HG02759 (cell line): ENCODE measurements around the gene RAB27A.
"Not testable (repeated sequence)": the region's sequence is repeated elsewhere in the genome, so short reads cannot be mapped to it uniquely, and the experiment has no call there.

Source experiments
- ATAC-seq: cut with Tn5 transposase; IDR thresholded peaks from one replicate; pipeline ENCODE4 v1.9.1; 2021; ENCODE audit warnings: mild to moderate bottlenecking, moderate library complexity; ENCODE audit not compliant: unreplicated experiment

The RAB27A gene

GRCh38 chr15:55289746-55290527, at the start of gene RAB27A:
TSS of gene RAB27A (minus strand) at chr15:55289813. CDS start at chr15:55234934, 54,879 bp downstream.
- ATAC-seq, result peak; percentile 70

DNA sequence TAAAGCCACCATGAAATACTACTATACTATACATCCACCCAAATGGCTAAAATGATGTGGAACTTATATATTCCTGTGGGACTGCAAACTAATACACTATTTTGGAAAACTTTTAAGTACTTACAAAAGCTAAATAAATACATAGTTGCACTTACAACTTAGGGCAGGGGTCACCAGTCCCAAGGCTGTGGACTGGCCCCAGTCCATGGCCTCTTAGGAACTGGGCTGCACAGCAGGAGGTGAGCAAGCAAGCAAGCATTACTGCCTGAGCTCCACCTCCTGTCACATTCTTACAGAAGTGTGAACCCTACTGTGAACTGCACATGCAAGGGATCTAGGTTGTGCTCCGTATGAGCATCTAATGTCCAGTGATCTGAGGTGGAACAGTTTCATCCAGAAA, 47.5 kb upstream of the RAB27A start:
- no peak for ATAC-seq

- ATAC-seq, result no peak
These were observed 45.4 kb upstream of the RAB27A start for GRCh38 chr15:55334997-55335396.

- ATAC-seq, result no peak
These were observed 44.8 kb upstream of the RAB27A start for GRCh38 chr15:55334371-55334770.

DNA sequence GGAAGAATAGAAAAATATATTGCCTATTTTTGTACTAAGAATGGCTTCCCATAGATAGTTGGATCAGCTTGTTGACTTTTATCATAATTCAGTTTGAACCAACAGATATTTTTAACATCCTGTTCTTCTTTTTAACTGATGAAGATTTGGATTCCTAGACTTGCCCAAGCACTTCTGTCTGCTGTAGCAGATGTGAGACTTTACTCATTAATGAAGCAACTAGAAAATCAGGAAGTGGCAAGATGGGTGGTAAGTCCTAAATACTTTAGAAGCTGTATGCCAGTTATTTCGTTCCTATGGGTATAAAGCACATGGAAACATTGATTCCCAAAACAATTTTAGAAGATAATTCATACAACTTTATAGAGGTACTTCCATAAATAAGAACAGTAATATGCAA, 37.8 kb upstream of the RAB27A start:
- ATAC-seq, result no peak

GRCh38 chr15:55322467-55322866, 32.9 kb upstream of the RAB27A start:
- no peak for ATAC-seq

GRCh38 chr15:55320963-55321362, 31.4 kb upstream of the RAB27A start:
- no peak for ATAC-seq

- ATAC-seq, result no peak
These were observed 30.6 kb upstream of the RAB27A start for GRCh38 chr15:55320238-55320550.

DNA sequence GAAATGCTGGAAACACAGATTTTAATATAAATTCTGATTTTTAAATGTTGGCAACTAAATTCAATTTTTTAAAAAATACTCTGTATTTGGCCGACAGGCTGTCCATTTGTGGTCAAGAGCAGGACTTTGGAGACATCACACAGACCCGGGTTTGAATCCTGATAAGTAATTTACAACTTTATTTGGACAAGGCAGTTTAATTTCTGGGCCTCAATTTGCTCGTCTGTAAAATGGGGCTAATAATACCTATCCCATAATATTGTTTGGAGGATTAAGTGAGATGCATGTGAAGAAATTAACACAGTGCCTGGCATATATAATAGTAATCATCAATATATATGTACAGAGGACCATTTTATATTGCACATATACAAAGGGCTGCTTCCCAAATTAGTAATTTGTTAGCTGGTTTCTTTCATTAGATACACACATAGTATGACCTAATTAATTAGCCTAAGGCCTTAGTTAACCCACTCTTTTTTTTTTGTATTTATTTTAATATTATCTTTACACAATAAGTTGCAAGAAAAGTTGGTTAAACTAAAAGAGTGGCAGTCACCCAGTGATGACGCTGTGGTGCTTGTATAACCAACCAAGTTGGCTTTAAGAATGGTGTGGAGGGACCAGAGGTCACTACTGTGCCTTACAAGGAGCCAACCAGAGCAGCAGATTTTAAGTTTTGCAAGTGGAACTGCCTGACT, 30.1 kb upstream of the RAB27A start:
- peak; percentile 35 for ATAC-seq

DNA sequence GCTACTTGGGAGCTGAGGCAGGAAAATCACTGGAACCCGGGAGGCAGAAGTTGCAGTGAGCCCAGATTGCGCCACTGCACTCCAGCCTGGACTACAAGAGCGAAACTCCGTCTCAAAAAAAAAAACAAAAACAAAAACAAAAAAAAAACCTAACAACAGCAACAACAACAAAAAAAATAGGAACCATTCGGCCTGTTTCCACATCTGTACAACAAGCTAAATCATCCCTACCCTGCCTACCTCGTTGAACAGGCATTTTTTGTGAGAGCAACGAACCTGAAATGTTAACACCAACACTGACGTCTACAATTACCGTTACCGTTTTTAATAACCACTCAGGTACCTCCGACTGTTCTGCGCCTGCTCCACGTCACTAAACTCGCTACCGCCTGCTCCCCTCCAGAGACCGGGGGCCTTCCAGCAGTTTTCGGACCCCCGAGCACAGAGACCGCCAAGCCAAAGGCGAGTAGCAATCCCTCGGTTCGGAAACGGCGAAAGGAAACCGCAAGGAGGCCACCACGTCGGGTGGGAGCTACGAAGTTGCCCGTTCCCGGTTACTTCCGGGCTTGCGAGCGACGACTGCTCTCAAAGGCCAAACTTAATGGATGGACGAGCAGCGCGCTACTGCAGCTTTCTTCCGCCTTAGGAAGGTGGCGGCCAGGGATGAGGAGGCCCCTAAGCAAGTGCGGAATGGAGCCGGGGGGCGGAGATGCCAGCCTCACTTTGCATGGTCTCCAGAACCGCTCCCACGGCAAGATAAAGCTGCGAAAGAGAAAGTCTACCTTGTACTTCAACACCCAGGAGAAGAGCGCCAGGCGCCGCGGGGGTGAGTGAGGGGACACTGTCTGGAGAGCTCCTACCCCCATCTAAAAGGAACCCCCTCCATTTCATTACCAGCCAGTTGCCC, 29.2 kb upstream of the RAB27A start, which contains the start of the genes PIGB and PIGBOS1:
Gene PIGB (plus strand): TSS at position 635 of the 907 bp plus-strand sequence. CDS start 29 bp downstream, at position 664.
Gene PIGBOS1 (minus strand): TSS at position 536 of the 907 bp plus-strand sequence. CDS start 1,331 bp downstream, outside the sequence.
- peak; percentile 93 for ATAC-seq

DNA sequence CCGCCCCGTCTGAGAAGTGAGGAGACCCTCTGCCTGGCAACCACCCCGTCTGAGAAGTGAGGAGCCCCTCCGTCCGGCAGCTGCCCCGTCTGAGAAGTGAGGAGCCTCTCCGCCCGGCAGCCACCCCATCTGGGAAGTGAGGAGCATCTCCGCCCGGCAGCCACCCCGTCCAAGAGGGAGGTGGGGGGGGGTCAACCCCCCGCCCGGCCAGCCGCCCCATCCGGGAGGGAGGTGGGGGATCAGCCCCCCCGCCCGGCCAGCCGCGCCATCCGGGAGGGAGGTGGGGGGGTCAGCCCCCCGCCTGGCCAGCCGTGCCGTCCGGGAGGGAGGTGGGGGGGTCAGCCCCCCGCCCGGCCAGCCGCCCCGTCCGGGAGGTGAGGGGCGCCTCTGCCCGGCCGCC, 13.2 kb upstream of the RAB27A start:
- not testable (repeated sequence) for ATAC-seq

GRCh38 chr15:55297315-55297714, 7.7 kb upstream of the RAB27A start:
- no peak for ATAC-seq

DNA sequence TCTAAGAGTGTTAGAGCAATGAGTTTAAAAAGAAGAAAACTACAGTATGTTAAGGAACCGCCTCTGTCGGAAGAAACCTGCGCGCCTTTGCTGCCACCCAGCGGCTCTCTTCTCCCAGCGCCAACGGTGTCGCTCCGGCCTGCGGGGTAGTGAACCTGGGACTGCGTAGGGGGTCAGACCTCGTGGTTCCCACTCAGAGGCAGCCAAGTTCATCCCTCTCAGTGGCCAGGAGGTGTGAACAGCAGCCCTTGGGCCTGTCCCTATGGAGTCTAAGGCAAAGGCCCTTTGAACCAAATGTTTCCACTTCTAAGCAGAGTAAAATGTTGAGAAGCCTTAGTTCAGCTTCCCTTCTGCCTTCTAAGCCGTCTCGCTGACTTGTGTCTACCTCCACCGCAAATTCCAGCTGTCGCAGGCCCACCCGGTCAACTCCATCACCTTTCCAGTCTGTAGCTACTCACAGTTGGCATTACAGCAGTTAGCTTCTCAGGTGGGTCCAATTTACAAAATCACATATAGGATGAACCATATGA, 980 bp upstream of the RAB27A start:
- peak; percentile 79 for ATAC-seq

- ATAC-seq, result peak; percentile 46
These were observed 435 bp downstream of the RAB27A start for GRCh38 chr15:55289011-55289745.

- no peak for ATAC-seq
These were observed 1.5 kb downstream of the RAB27A start for GRCh38 chr15:55288006-55288717.

DNA sequence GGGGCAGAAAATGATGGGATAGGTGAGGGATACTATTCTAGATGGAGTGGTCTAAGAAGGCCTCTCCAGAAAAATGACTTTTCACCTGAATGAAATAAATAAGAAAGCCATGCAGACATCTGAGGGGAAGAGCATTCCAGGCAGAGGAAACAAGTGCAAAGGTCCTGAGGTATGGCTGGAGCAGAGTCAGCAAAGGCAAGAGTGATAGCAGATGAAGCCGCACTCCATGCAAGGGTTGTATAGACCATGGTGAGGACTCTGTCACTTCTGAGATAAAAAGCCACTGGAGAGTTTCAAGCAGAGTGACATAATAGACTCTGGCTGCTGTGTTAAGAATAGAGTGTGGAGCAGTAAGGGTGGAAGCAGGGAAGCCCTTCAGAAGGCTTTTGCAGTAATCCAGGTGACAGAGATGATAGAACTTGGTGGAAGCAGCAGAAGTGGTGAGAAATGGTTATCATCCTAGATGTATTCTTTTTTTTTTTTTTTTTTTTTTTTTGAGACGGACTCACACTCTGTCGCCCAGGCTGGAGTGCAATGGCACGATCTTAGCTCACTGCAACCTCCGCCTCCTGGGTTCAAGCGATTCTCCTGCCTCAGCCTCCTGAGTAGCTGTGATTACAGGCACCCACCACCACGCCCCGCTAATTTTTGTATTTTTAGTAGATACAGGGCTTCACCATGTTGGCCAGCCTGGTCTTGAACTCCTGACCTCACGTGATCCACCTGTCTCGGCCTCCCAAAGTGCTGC, 3.0 kb downstream of the RAB27A start:
- ATAC-seq, result not testable (repeated sequence)

- ATAC-seq, result no peak
These were observed 5.2 kb downstream of the RAB27A start for GRCh38 chr15:55284426-55284825.

- ATAC-seq, result no peak
These were observed 6.0 kb downstream of the RAB27A start for GRCh38 chr15:55283379-55284147.
